HuH-7 (cell line): ENCODE results near the gene RPH3AL.
"Not testable (repeated sequence)": the region's sequence is repeated elsewhere in the genome, so short reads cannot be mapped to it uniquely, and the experiment has no call there.

Experiments
- DNase-seq: peaks from one replicate; pipeline ENCODE4 v3.0.0; 2011; ENCODE audit warnings: low spot score

Gene RPH3AL

DNA sequence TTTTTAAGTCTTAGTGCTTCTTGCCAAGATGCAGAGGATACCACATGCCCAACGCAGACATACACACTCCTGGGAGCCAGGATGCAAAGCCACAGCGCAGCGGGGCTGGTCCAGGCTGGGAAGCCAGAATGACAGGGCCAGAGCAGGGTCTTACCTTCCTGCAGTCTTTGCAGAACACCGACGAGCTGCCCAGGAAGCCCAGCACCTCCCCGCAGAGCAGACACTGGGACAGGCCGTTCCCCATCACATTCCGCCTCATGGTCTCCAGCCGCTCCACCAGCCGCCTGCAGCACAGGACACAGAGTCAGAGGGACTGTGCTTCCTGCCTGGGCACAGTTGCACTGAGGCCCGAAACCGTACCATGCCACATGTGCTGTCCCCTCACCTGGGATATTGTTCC is 33.3 kb downstream of the RPH3AL start:
- no peak for DNase-seq

DNA sequence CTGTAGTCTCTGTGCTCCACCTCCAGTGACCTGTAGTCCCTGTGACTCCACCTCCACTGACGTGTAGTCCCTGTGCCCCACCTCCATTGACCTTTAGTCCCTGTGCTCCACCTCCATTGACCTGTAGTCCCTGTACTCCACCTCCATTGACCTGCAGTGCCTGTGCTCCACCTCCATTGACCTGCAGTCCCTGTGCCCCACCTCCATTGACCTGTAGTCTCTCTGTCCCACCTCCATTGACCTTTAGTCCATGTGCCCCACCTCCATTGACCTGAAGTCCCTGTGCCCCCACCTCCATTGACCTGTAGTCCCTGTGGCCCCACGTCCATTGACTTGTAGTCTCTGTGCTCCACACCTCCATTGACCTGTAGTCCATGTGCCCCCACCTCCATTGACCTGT is 35.5 kb downstream of the RPH3AL start:
- not testable (repeated sequence) for DNase-seq

DNA sequence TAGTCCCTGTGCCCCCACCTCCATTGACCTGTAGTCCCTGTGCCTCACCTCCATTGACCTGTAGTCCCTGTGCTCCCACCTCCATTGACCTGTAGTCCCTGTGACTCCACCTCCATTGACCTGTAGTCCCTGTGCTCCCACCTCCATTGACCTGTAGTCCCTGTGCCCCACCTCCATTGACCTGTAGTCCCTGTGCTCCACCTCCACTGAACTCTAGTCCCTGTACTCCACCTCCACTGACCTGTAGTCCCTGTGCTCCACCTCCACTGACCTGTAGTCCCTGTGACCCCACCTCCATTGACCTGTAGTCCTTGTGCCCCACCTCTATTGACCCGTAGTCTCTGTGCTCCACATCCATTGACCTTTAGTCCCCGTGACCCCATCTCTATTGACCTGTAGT is 37.2 kb downstream of the RPH3AL start:
- DNase-seq: not testable (repeated sequence)

DNA sequence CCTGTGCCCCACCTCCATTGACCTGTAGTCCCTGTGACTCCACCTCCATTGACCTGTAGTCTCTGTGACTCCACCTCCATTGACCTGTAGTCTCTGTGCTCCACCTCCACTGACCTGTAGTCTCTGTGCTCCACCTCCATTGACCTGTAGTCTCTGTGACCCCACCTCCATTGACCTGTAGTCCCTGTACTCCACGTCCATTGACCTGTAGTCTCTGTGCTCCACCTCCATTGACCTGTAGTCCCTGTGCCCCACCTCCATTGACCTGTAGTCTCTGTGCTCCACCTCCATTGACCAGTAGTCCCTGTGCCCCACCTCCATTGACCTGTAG is 38.0 kb downstream of the RPH3AL start:
- DNase-seq: not testable (repeated sequence)

DNA sequence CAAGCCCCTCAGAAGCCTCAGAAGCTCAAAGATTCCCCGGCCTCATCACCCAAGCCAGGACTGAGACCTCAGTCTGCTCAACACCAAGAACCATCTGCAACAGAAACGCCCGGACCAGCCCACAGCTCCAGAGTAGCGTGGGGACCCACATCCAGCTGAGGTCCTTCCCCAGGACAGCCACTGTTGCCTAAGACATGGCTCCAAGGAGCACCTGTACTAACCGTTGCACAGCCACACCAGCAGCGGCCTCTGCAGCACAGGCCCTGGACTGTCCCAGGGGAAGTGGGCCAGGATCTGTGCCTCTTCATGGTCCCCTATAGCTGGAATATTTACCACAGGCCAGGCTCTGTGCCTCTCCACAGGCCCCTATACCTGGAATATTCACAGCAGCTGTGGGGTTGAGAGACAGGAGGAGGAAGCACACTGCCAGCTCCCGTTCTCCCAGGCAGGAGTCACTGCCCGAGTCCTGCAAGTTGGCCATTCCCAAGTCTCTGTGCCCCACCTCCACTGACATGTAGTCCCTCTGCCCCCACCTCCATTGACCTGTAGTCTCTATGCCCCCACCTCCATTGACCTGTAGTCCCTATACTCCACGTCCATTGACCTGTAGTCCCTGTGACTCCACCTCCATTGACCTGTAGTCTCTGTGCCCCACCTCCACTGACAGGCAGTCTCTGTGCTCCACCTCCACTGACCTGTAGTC is 38.5 kb downstream of the RPH3AL start:
- DNase-seq: no peak

DNA sequence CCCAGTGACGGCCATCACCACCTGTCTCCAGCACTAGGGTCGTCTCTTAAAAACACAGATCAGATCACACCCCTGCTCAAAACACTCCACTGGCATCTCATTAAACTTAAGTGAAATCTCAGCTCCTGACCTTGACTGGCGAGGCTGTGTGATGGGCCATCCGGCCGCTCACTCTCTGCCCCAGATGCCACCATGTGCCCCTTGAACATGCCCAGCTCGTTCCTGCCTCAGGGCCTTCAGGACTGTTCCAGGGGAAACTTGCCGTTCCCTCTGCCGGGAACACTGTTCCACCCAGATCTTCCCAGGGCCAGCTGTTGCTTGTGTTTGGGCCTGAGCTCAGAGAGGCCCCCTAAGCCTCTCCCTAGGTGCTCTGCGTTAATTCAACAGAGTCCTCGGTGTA is 39.4 kb downstream of the RPH3AL start:
- DNase-seq: no peak

DNA sequence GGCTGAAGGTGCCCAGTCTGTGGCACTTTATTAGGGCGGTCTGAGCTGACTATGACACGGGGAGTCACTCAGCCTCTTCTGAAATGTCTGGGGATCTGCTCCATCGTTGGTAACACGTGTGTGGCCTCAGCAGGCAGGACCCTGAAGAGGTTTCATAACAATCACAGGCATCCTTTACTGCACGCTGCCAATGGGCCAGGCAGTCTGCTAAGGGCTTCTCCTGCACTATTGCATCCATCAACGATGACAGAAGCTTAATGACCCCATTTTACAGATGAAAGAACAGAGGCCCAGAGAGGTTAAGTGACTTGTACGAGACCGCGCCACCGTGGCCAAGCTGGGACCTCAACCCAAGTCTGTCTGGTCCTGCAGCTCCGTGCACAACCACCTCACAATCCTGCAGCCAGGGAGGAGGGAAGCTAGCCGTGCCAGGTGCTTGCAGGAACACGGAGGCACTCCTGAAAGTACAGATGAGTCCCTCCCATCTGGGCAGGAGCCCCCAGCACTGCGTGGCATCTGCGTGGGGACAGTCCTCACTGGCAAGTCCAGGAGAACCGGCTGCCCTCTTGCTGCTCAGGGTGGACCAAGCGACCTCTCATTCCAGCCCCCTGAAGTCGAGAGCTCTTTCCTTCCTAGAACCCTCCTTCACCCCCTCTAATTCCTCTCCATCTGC is 40.0 kb downstream of the RPH3AL start:
- no peak for DNase-seq

DNA sequence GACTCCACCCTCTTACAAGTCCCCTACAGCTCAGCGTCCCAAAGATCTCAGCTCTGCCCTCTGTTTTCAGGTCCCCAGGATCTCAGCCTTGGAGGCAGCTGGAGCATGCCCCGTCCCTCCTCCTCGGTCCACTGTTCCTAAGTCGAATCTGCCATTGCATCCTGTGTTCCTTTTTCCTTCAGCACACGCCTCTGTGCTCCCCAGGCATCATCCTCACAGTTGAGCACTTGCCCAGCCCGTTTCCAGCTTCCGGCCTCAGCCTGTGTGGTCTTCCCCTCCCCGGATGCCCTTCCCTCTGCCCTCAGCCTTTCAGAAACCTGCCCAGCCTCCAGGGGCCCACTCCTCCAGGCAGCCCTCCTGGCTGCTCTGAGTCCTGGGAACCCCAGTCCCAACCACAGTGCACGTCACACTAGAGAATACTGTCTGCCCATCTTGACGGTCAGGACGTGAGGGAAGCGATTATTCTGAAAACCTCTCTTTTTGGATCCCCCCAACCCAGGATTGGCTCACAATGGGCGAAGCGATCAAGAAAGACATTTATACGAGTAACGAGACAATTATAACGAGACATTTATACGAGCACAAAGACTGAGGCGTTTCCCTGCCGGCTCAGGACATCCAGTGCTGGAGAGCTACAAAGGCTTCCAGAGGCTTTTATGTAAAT is 41.4 kb downstream of the RPH3AL start:
- DNase-seq: no peak

DNA sequence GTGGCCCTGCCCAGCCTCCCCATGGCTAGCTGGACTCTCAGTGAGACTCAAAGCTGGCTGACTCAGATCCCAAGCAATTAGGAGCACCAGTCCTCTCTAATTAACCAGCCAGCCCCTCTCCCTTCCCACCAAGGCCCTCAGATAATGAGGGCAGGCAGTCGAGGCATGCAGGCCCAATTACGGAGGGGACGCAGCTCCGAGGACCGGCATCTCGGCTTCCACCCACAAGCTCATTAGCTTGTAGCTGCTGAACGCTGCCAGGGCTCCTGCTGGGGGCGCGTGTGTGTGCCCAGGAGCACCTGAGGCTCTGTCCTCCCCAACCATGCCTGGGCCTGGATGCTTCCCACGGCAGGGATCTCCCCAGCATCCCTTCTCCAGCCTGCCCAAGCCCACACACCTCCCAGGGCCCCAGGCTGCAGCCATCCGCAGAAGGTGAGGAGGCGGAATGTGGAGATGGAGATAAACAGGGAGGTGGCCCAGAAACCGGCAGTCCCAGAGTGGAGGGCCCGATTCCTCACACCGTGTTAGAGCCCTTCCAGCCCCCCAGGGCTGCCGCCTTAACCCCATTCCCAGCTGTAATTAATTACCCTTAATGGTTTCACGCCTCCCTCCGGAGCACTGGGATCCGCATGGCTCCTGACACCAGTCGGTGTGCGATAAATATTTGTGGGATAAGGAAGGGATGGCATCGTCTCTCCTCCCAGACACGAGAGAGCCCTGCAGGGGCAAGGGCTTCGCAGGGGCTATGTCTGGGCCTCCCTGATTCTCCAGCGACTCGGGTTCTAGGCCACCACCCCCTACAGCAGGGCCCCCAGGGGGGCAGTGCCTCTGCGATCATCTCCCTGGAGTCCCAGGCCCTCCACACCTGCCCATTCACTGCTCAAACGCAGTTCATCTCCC is 42.2 kb downstream of the RPH3AL start:
- DNase-seq: no peak

DNA sequence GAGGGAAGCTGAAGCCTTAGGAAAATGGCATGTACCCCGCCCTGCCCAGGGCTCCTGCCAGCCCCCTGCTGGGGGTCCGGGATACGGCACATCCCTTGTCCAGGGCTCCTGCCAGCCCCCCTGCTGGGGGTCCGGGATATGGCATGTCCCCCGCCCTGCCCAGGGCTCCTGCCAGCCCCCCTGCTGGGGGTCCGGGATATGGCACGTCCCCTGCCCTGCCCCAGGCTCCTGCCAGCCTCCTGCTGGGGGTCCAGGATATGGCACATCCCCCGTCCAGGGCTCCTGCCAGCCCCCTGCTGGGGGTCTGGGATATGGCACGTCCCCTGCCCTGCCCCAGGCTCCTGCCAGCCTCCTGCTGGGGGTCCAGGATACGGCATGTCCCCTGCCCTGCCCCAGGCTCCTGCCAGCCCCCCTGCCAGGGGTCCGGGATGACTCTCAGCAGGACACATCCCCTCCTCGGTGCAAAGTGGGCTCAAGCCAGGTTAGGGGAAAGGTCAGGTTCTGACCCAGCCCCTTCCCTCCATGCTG is 43.2 kb downstream of the RPH3AL start:
- peak; percentile 26 for DNase-seq

DNA sequence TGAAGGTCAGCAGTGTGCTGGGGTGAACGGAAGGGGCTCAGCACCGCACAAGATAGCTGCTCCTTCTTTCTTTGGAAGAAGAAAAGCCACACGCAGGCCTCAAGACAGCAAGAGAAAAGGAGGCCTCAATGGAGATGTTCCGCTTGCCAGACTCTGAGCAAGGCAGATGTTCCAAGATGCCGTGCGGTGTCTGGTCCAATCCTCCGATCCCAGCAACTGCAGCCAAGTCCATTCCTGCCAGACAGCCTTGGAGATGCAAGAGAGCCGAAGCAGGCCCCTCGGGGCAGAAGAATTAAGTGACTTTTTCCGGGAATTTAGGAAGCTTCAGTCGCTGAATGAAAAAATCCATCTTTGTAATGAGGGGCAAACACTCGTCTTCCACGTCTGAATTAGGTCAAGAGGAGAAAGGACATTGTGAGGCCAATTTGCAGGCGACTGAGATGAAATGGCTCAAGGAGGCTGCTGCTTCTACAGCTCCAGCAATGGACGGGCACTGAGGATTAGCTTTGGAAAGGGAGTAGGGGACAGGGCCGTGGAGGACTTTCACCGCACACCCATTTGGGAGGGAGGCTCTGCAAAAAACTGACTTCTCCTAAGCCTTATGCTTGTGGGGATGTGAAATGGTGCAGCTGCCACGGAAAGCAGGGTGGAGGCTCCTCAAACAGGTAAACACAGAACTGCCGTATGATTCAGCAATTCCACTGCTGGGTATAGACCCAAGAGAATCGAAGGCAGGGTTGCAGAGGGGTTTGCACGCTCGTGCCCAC is 44.7 kb downstream of the RPH3AL start:
- DNase-seq: no peak

DNA sequence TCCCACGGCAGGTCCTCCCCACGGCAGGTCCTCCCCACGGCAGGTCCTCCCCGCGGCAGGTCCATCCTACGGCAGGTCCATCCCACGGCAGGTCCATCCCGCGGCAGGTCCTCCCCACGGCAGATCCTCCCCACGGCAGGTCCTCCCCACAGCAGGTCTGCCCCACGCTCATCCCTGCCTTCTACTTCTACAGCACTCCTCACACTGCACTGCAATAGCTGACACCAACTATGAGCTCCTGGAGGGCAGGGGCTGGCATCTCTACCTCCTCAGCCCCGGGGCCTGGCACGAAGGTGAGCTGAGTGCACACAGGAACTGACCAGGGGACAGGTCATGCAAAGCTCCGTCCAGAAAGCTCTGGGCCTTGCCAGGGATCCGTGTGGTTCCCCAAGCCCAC is 45.3 kb downstream of the RPH3AL start:
- DNase-seq: no peak

DNA sequence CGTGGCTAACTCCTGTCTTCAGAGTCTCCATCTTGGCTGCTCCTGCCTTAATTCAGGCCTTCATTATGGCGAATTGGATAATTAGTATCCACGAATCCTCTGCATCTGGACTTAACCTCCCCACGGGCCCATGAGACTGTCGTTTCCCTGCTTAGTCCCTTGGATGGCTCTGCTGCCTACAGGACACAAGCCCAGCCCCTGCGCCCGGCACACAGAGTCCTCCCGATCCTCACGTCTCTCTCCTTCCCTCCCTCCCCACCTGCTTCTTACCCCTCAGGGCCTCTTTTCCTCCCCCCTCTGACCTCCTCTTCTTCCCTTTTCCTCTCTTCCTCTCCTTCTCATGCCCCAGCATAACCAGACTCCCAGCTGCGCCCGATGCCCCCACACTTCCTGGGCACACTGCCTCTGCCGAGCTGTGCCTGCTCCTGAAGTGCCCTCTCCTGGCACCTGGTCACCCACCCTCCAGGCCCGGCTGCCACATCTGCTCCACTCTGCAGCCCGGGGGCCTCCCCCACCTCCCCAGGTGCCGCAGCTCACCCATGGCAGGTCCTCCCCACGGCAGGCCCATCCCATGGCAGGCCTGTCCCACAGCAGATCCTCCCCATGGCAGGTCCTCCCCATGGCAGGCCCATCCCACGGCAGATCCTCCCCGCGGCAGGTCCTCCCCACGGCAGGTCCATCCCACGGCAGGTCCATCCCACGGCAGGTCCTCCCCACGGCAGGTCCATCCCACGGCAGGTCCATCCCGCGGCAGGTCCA is 45.9 kb downstream of the RPH3AL start:
- DNase-seq: no peak

DNA sequence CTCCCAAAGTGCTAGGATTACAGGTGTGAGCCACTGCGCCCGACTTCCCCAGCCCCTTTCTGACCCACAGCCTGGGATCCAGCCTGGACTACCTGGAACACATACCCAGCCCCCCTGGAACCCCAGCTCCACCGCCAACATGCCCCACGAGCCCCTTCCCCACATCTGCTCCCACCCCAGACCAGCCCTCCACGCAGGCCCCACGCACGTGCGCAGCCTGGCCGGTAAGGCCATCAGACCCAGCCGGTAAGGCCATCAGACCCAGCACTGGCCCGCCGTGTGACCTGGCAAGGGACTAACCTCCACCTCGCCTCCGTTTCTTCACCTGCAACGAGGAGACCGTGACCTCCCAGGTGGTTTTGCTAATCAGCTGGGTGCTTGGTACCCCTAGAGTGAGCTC is 46.5 kb downstream of the RPH3AL start:
- DNase-seq: no peak

DNA sequence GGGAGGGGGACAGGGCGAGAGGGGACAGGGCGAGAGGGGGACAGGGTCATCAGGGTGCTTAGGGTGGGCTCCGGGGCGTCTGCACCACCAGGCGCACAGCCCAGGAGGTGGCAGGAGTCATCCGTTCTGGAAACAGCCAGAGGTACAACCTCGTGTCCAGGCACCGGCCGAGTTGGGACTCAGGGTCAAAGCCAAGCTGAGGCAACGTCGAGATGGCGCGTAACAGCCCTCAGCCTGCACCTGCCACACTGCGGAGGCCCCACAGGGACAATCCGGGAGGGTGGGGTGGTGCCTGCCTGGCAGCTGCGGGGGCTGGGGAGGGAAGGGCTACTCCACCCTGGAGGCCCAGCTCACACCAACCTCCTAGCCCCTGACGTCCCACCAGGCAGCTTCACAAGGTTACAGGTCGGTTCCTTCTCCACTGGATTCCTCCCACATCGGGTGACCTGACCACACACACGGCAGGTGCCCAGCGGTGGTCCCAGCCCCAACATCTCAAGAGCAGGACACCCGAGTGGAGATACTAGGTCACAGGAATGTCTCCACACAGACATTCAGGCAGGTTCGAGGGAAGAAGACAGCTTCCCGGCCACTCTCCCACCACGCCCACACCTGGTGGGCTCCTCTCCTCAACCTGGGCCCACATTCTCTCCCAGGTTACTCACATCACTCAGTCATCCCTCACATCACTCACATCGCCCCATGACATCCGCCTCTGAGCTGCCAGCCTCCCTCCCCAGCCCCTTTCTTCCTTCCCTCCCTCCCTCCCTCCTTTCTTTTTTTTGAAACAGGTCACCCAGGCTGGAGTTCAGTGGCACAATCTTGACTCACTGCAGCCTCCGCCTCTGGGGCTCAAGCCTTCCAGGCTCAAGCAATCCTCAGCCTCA is 47.3 kb downstream of the RPH3AL start:
- no peak for DNase-seq

DNA sequence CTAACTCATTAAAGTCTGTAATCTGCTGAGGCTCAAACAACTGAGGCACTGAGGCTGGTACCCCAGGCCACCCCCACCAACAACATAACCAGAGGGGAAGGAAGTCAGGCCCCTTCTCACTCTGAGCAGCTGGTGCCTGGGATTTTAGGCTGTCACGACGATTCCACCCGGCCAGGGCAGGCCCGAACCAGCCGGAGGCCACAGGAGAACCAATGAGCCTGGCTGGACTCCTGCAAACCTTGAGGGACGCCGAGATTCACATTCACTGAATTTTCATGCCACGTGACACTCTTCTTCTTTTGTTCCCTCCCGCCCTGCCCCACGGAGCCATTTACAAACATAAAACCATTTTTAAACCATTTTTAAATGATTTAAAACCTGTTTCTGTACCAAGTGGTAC is 48.1 kb downstream of the RPH3AL start:
- no peak for DNase-seq

DNA sequence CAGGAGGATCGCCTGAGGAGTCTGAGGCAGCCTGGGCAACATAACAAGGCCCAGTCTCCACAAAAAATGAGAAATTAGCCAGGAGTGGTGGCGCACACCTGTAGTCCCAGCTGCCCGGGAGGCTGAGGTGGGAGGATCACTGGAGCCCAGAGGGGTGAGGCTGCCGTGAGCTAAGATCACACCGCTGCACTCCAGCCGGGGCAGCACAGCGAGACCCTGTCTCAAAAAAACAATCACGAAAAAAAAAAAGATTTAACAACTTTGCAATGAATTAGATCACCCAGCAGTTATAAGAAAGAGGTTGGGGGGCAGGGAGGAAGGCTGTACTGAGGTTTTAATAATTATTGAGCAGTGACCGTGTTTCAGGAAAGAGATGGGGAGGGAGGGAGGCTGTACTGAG is 49.4 kb downstream of the RPH3AL start:
- no peak for DNase-seq

DNA sequence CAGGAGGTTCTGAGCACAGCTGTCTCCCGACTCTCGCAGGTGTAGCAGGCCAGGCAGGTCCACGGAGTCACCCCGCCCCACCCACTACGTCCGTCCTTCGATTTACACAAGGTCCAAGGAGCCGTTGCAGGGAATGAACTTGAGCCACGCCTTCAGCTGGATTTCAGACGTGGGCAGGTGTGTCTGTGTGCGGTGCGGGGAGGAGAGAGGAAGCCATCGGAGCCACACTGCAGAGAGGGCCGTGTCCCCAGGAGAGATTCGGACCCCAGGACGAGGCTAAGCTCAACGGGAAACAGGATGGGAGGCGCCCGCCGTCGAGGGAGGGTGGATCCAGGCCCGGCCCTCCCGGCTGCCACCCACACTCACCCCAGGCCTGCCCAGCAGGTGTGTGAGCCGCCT is 50.3 kb downstream of the RPH3AL start:
- DNase-seq: no peak

DNA sequence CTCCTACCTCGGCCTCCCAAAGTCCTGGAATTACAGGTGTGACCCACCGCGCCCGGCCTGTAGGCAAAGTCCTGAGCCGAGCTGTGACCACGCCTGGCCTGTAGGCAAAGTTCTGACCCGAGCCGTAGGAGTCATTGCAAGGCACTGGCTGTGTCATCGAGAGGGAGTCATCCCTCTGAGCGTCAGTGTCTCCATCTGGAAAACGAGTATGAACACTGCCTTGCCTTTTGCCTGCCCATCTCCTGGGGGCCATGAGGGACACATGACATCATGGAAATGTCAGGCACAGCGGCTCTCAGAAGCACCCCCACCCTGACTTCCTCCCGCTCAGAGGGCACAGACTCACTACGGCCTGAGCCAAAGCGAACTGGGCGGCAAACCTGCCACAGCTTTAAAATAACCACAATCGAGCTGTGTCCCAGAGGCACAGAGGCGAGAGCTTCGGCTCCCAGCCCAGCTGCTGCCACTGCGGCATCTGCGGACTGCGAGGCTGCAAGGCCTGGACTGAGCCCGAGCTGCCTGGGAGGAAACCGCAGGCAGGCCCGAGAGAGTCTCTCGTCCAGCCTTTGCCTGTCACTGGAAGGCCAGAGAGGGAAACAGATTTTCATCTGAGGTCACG is 50.8 kb downstream of the RPH3AL start:
- no peak for DNase-seq
